ENCODE results near the gene SLC8A1. TPM values are rescaled to one million over a fixed set of nuclear protein-coding genes. Genes with fewer than 3 reads are reported as not detected.

SLC8A1 gene
- total RNA-seq, 1 donor from 2014 or later: 4.2 TPM

DNA sequence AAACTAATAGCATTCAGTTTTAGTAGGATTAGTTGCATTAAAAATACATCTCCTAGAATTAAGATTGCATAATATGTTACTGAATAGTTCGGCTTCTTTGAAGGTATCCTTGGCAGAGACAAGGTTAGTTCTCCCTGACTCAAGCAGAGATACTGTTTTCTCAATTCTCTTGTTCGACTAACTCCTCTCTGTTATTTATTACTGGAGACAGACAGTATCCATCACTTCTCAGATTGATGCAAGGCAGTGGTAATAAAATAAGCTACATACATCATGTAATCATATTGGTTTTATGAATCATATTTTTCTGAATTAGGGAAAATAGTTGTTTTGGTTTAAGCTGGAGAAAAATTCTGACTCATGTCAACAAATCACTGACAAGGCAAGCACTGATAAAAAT lies 134.8 kb downstream of the SLC8A1 start:
- peaks cover under 1% of the 10 kb centered on the region for H3K4me1 Mint-ChIP-seq
- TF ChIP-seq, protein P1, sequence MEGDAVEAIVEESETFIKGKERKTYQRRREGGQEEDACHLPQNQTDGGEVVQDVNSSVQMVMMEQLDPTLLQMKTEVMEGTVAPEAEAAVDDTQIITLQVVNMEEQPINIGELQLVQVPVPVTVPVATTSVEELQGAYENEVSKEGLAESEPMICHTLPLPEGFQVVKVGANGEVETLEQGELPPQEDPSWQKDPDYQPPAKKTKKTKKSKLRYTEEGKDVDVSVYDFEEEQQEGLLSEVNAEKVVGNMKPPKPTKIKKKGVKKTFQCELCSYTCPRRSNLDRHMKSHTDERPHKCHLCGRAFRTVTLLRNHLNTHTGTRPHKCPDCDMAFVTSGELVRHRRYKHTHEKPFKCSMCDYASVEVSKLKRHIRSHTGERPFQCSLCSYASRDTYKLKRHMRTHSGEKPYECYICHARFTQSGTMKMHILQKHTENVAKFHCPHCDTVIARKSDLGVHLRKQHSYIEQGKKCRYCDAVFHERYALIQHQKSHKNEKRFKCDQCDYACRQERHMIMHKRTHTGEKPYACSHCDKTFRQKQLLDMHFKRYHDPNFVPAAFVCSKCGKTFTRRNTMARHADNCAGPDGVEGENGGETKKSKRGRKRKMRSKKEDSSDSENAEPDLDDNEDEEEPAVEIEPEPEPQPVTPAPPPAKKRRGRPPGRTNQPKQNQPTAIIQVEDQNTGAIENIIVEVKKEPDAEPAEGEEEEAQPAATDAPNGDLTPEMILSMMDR (conservative IDR thresholded peaks at IDR 0.05): no peak
- H3K4me3 Mint-ChIP-seq: no peak overlapping the region
- DNase-seq (ENCODE audit: low read depth, low spot score): no peak
- peaks cover 3% of the 10 kb centered on the region for H3K36me3 Mint-ChIP-seq (ENCODE audit: low read depth)
- no peak overlapping the region for H3K27ac Mint-ChIP-seq (ENCODE audit: unreplicated experiment)
- peaks cover 3% of the 10 kb centered on the region for H3K9me3 Mint-ChIP-seq
- no peaks in the 10 kb centered on the region for H3K27me3 Mint-ChIP-seq (ENCODE audit: low read depth)

DNA sequence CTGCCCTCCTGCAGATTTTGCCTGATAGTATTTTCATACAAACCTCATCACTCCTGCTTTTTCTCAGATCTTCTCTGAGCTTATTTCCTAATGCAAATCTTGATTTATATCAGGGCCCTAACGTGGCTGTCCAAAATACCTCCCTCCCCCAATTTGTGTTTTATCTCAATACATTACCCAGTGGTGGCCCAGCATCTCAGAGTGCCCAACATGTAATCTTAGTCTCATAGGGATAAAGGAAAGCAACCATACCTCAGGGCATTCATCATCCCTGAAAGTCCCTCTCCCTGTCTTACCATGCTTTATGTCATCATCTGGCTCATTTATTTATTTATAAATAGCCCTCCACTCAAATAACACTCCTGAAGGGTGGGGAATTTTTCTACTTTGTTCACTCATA lies 135.3 kb downstream of the SLC8A1 start:
- H3K36me3 Mint-ChIP-seq (ENCODE audit: low read depth): peaks cover 3% of the 10 kb centered on the region
- no peak overlapping the region for H3K4me3 Mint-ChIP-seq
- no peak for DNase-seq (ENCODE audit: low read depth, low spot score)
- H3K4me1 Mint-ChIP-seq: peaks cover 5% of the 10 kb centered on the region
- peaks cover 3% of the 10 kb centered on the region for H3K9me3 Mint-ChIP-seq
- H3K27ac Mint-ChIP-seq (ENCODE audit: unreplicated experiment): no peak overlapping the region
- no peaks in the 10 kb centered on the region for H3K27me3 Mint-ChIP-seq (ENCODE audit: low read depth)
- TF ChIP-seq, protein P1 (conservative IDR thresholded peaks at IDR 0.05): no peak

DNA sequence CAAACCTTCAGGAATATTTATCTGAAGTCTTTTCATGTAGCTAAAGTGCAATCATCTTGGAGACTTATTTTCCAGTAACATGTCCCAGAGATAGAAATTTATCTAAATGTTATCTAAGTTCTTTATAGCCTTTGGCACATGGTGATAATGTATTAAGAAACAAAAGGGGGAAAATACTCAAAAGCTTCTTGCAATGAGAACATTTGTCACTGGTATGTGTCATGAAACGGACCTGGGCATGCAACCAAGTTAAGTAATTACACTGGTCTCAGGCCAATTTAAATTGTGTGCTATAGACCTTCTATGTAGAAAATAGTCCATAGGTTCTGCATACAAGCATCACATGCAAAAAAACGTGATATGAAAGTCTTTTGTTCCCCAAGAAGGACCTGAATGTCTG lies 136.2 kb downstream of the SLC8A1 start:
- H3K27me3 Mint-ChIP-seq (ENCODE audit: low read depth): no peaks in the 10 kb centered on the region
- H3K9me3 Mint-ChIP-seq: peaks cover 3% of the 10 kb centered on the region
- TF ChIP-seq, protein P1 (conservative IDR thresholded peaks at IDR 0.05): no peak
- no peak overlapping the region for H3K27ac Mint-ChIP-seq (ENCODE audit: unreplicated experiment)
- H3K4me3 Mint-ChIP-seq: no peak overlapping the region
- H3K36me3 Mint-ChIP-seq (ENCODE audit: low read depth): peaks cover 3% of the 10 kb centered on the region
- peaks cover 5% of the 10 kb centered on the region for H3K4me1 Mint-ChIP-seq
- DNase-seq (ENCODE audit: low read depth, low spot score): no peak

DNA sequence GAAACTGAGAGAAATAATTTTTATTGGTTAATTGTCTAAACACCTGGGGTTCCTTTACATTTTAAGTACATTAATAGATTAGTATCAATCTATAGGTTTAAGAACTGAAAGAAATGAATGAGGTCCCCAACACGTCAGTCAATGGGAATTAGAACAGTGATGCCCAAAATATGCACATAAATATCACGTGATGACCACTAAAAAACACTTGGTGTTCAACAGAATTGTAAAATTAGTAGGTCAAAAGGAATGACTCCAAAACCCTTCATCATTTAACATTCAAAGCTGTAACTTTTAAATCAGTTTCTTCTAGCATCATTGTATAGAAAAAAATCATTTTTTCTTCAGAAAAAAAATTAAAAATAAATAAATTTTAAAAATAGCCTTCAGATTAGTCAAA lies 140.9 kb downstream of the SLC8A1 start:
- H3K4me3 Mint-ChIP-seq: no peak overlapping the region
- peaks cover 3% of the 10 kb centered on the region for H3K36me3 Mint-ChIP-seq (ENCODE audit: low read depth)
- peaks cover 5% of the 10 kb centered on the region for H3K4me1 Mint-ChIP-seq
- H3K9me3 Mint-ChIP-seq: peaks cover 3% of the 10 kb centered on the region
- DNase-seq (ENCODE audit: low read depth, low spot score): no peak
- H3K27ac Mint-ChIP-seq (ENCODE audit: unreplicated experiment): no peak overlapping the region
- H3K27me3 Mint-ChIP-seq (ENCODE audit: low read depth): no peaks in the 10 kb centered on the region
- TF ChIP-seq, protein P1 (conservative IDR thresholded peaks at IDR 0.05): no peak

DNA sequence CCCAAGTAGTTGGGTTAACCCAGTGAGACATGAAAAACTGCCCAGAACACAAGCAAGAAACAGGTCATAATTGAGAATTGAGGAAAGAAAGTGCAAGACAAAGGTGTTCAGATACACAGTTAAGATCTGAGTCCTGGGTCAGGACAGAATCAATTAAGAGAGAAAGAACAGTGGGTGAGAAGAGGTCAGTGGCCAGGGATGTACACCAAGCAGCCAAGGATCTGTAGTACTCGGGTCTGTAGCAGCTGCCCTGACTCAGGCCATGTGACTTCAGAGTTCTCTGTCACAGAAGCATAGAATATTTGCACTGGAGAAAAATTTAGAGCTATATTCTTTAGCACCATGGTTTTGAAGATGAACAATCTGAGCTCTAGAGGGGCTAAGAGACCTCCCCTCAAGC lies 141.6 kb downstream of the SLC8A1 start:
- TF ChIP-seq, protein P1 (conservative IDR thresholded peaks at IDR 0.05): no peak
- Mint-ChIP-seq H3K4me3 (no peak overlapping the region), H3K4me1 (peaks cover 5% of the 10 kb centered on the region), H3K36me3 (ENCODE audit: low read depth) (no peaks in the 10 kb centered on the region), H3K9me3 (no peaks in the 10 kb centered on the region), H3K27ac (ENCODE audit: unreplicated experiment) (no peak overlapping the region), H3K27me3 (ENCODE audit: low read depth) (no peaks in the 10 kb centered on the region)
- DNase-seq (ENCODE audit: low read depth, low spot score): no peak

DNA sequence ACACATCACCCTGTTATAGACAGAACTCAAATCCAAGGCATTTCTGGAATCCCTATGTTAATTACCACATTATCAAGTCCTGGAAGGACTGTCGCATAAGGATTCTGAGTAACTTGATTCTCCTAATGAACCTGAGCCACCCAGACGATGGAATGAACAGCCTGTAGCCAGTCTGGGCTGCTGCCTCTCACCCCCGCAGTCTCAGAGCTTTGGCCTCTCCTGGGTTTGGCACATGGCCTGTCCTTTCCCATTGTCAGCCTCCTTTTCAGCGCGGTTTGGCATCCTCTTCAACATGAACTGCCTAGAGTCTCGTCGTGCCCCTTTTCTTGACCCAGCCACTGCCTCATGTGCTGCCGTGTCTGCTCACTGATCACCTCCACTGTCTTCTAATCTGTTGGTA lies 147.6 kb downstream of the SLC8A1 start:
- H3K4me1 Mint-ChIP-seq: no peaks in the 10 kb centered on the region
- no peaks in the 10 kb centered on the region for H3K9me3 Mint-ChIP-seq
- no peak overlapping the region for H3K27ac Mint-ChIP-seq (ENCODE audit: unreplicated experiment)
- no peaks in the 10 kb centered on the region for H3K27me3 Mint-ChIP-seq (ENCODE audit: low read depth)
- DNase-seq (ENCODE audit: low read depth, low spot score): no peak
- no peaks in the 10 kb centered on the region for H3K36me3 Mint-ChIP-seq (ENCODE audit: low read depth)
- TF ChIP-seq, protein P1 (conservative IDR thresholded peaks at IDR 0.05): no peak
- no peak overlapping the region for H3K4me3 Mint-ChIP-seq

Data from neural crest cell (in vitro differentiated cells).